ELR (cell line): ENCODE measurements around the gene NAA16.
A peak's percentile ranks its signal among the peaks of the same experiment; 100 is the strongest.

ENCODE experiments used
- DNase-seq: peaks from one replicate; pipeline ENCODE4 v3.0.0-alpha.2; 2015; ENCODE audit warnings: low read depth

The NAA16 gene

DNA sequence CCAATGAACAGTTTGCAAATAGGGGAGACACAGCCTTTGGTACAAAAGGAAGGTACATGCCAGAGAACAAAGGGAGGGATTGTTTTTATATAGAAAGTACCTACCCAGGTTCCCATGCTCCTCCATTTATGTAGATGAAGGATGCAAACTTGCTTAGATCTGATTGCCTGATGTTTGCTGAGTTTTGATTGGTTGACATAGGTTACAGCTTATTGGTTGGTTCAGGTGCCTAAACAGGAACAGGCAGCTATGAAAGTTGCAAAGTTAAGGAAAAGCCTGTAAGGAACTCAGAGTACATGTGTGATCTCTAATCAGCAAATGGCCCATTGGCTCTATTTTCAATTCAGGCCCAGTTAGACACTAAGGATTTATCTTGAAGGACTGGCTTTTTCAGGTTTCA, 6.5 kb upstream of the NAA16 start:
- DNase-seq, result no peak

DNA sequence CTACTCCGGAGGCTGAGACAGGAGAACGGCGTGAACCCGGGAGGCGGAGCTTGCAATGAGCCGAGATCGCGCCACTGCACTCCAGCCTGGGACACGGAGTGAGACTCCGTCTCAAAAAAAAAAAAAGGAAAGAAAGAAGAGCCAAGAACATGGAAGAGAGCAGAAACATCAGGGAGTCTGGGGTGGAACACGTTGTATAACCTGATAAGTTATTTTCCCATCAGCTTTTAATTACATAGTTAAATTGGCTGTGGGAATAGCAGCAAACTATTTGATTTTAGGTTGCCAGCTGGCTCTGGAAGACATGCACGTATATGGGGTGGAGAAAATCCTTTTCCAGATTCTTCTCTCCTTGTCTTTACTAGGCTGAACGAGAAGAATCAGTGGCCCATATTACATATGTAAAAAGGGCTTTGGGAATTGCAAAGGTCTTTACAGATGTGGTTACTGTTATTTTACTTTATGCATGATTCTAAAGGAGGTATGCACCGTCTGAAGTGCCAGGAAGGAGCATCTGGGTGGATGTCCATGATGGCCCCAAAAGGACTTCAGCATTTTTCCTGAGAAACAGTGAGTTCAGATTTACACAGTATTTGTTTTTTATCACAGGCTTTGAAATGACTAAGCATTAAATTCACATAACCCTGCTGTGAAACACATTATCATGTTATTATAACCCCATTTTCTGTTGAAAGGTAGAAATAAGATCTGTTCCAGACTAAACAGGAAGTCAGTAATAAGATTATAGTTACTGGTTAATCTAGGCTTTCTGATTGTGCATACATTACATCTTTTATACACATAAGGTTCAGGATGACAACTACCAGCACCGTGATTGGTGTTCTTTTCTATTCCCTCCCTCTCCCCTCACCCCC, 4.6 kb upstream of the NAA16 start:
- DNase-seq, result no peak

DNA sequence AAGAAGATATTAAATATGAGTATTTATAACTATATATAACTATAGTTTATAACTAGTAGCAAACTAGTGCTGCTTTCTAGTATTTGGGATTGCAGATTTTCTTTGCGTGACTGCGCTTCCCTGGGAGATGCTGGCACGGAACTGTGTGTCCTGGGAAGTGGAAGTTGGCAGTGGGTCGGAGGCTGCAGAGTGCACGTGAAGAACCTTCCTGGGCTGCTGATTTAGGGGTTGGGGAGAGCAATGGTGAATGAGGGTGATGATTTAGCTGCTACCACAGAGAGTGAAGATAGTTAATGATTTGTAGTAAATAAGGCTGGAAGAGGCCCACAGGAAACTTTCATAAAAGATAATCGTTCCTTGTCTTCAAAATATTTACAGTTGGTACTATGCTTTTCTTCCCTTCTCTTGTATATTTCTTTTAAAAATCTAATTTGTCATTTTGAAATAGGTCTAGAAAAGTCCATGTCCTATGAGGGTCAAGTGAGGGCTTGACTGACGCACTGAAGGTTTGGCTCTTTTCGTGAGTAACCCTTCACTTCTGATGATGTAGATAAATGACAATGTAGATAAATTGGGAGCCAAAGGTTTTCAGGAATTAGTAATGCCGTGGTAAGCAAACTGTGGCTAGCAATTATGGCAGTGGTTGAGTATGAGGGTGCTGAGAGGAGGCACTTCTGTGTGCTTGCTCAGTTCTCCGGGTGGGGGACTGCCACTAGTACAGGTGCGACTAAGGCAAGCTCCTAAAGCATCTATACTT, 3.0 kb upstream of the NAA16 start:
- no peak for DNase-seq

DNA sequence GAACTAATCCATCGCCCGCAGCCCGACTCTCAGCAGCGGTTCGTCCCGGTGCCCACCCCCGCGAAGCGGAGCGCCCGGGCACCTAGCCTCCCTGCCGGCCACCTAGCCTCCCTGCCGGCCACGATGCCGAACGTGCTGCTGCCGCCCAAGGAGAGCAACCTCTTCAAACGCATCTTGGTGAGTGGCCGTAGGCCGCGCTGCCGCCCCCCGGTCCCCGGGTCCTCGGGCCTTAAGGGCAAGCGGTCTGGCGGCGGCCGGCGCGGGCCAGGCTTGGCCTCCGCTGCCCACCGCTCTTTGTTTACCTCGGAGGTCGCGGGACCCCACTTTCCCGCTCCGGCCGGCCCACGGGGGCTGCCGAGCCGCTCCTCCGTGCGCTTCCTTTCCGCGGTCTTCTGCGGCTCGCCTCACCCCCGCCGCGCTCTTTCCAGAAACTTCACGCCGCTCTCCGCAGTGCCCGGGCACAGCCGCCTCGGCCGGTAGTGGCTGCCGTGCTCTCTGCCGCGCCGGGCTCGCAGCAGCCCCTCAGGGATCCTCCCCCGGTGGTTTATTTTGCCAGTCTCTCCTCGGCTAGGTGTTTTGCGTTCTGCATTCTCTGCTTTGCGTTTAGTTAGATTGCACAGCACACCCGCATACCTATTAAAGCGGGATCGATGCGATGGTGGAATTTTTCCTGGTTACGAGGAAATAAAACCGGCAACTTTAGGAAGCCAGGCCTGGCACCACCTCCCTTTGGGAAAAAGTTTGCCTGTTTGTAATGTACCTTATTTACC, 524 bp downstream of the NAA16 start:
- DNase-seq, result peak; percentile 56

DNA sequence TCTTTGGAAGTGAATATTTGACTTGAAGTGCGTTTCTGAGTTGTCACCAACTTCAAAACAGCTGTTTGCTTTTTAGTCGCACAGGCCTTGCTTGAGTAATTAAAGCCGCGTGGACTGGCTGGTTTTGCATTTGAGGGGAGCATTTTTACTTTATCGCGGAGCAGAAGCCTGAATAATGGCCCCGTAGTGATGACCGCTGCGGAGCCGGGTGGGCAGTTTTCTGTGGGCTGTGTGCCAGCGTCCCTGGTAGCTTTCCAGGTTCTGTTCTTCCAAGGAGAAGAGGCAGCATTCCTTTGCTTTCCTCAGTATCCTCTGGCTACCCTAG, 1.1 kb downstream of the NAA16 start:
- peak; percentile 78 for DNase-seq

DNA sequence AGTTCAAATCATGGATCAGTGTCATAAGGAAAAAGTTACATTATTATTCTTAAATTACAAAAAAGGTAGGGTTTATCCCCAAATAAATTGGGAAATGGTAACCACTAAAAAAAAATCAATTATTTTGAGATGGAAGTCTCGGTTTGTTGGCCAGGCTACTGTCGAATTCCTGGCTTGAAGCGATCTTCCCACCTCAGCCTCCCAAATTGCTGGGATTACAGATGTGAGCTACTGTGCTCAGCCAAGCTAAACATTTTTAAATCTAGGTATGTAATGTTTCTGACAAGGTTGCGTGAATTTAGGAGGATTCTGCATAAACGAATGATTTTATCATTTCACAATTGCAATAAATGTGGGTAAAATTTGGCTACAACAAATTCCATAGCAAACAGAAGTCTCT, 2.0 kb downstream of the NAA16 start:
- no peak for DNase-seq

DNA sequence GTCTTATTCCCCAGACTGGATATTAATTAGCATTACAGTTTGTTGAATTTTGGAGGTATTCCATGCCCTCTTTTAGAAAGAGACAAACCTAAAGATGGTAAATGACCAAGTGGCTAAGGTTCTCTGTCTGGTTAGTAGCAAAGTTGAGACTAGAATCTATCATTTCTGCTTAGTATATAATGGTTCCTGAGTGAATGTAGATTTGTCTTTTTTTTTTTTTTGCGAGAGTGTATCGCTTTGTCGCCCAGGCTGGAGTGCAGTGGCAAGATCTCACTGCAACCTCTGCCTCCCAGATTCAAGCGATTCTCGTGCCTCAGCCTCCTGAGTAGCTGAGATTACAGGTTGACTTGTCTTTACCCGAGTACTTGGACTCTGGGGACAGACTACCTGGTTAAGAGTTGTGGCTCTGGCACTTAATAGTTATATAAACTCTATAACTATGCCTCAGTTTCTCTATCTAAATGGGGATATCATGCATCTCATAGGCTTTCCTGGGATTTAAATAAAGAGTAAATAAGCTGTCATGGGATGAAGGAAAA, 2.7 kb downstream of the NAA16 start:
- DNase-seq, result no peak

DNA sequence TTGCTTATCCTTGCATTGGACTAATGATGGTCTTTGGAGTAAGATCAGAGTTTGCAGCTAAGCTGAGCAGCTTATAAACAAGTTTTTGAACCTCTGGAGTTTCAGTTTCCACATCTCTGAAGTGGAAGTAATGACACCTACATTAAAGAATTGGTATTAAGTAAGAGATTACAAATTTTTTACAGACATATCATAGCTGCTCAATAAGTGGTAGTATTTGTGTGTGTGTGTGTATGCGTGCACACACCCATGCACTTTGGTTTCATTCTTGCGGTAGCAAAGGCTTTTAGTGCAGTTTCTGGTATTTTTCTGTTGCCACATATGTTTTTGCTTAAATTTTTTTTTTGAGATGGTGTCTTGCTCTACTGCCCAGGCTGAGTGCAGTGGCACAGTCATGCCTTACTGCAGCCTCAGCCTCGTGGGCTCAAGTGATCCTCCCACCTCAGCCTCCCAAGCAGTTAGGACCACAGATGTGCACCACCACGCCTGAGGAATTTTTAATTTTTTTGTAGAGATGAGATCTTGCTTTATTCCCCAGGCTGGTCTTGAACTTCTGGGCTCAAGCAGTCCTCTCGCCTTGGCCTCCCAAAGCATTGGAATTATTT, 4.5 kb downstream of the NAA16 start:
- DNase-seq, result peak; percentile 27

DNA sequence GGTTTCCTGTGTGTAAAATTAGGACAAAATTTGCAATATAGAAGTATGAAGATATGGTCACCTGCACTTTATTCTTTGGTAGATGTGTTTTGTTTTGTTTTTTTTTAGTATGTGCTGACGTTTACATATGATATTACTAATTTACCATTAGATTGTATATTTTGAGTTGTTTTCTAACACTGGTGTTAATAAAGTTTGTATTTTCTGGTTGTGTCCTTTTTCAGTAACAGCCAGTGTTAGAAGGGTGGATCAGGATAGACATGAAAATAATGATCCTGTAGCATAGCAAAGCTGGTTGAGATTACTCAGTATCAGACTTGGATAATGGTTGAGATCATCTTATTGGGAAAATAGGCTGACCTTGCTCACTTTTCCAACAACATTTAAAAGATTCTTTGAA, 6.2 kb downstream of the NAA16 start:
- DNase-seq, result no peak

DNA sequence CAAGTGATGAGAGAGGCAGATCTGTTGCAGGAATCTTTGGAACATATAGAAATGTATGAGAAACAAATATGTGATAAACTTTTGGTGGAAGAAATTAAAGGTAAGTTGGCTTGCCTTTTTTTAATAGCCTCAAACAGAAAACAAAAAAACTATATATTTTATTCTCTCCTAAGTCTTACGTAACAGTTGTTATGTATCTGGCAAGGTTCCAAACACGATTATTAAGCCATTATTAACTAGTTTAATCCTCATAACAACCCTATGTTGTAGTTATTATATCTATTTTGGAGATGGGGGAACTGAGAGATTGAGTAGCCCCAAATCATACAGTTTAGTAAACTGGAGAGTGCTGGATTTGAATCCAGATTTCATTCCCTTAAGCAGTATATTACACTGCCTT, 14.7 kb downstream of the NAA16 start:
- no peak for DNase-seq

DNA sequence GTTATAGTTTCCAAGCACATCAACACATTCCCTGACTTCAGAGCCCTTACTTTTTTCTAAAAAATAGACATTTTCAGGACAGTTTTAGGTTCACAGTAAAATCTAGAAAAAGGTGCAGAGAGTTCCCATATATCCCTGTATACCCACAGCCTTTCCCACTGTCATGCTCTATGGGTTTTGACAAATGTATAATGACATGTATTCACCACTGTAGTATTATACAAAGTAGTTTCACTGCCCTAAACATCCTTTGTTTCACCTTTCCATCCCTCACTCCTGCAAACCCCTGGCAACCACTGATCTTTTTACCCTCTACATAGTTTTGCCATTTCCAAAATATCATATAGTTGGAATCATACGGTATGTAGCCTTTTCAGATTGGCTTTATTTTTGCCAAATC, 15.6 kb downstream of the NAA16 start:
- DNase-seq, result no peak

DNA sequence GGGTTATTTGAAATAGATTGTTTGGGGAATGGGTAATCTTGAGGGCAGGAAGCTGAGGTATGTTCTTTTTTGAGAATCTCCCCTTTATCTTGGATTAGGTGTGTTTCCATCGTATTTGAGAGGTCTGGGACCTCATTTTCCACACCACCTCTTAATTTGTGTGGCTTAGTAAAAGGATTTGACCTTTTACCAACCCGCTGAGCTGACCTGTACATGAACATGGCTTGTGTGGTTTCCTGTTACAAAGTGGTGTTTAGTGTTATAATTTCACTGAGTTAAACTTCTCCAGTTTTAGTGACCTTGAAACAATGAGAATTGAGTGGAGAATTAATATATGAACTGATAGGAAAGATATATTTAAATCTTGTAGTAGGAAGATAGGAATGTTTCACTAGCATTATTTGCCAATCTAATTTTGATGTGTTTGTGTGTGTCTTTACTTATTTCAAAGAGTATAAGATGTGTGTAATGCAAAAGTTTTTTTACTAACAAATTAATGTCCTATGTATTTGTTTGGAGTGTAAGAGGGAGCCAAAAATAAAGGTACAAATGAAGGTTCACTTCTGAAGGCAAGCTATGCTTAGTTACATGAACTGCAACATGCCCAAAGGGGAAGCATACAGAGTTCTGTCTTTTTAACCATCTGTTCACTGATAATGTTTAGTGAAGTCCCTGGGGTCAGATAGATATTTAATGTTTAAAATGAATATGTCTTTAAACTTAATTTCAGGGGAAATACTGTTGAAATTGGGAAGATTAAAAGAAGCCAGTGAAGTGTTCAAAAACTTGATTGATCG, 17.1 kb downstream of the NAA16 start:
- no peak for DNase-seq

DNA sequence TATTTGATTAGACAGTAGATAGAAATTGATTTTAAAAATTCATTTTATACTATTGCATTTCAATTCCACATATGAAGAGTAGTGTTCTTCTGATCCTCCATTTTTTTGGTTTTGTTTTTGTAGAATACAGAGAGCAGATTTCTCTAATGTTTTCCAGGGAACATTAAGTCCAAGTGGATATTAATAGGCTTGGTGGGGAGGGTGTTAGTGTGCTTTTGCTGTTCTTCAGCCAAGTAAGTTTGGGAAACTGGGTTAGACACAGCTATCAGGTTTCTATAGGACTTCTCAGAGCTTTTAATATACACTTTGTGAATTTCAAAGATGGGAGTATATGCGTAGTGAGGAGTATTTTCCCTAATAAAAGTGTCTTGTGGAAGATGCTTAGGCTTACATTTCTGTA, 21.8 kb downstream of the NAA16 start:
- no peak for DNase-seq

DNA sequence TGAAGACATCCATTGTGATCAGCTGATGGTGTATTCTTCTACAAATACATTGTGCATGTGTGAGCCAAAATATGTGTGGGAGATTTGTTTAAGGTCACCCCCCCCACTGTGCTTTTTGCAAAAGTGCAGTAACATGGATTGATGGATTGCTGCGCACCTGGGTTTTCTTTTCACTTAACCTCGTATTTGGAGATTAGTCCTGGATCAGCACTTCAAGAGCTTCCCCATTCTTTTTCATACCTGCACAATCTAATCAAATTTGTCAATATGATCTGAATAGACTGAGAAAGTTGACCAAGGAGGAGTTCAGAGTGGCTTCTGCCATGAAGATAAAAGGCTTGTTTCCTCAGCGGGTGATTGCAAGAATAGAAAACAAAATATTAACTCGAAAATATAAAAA, 23.7 kb downstream of the NAA16 start:
- no peak for DNase-seq

DNA sequence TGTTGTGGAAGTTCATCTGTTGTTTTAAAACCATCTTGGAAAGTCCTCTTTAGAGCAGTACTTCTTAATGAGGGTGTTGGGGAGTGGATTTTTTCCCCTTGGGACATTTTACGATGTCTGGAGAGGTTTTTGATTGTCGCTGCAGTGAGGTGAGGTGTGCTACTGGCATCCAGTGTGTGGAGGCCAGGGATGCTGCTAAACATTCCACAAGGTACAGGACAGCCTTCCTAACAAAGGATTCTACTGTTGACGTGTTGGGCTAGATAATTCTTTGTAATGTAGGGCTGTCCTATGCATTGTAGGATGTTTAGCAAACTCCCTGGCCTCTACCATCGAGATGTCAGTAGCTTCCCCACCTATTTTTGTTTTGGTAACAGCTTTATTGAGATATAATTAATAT, 33.3 kb downstream of the NAA16 start:
- DNase-seq, result no peak

DNA sequence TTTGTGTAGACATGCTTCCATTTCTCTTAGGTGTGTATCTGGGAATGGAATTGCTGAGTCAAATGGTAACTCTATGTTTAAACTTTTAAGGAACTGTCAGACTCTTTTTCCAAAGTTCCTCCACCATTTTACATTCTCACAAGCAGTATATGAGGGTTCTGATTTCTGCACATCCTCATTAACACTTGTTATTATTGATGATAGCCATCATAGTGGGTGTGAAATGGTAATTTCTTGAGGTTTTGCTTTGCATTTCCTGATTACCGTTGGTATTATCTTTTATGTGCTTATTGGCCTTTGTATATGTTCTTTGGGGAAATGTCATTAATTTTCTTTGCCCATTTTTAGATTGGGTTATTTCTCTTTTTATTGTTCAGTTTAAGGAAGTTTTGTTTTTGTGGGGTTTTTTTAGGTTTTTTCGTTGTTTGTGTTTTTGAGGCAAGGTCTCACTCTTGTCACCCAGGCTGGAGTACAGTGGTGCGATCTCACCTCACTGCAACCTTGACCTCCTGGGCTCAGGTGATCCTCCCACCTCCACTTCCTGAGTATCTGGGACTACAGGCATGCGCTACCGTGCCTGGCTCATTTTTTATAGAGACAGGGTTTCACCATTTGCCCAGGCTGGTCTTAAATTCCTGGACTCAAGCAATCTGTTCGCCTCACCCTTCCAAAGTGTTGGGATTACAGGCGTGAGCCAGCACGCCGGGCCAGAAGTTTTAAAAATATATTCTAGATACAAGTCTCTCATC, 34.3 kb downstream of the NAA16 start:
- DNase-seq, result no peak

DNA sequence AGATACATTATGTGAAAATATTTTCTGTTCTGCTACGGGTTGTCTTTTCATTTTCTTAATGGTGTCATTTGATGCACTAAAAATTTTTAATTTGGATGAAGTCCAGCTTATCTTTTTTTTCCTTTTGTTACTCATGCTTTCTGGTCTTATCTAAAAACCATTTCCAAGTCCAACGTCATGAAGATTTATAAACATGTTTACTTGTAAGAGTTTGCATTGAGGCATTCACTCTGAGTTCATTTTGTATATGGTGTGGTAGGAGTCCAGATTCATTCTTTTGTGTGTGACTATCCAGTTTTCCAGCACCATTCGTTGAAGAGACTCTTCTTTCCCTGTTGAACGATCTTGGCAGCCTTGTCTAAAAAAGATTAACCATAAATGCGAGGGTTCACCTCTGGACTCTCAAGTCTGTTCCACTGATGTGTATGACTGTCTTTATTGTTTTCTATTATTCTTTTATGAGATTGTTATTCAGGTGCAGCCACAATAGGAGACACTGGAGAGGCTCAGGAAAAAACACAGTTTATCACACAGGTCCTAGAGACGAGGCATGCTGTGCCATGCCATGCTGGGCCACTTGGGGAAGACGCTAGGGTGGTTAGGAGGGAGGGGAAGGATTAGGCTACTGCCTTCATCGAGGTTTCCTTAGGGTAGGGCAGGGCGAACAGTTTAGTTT, 35.0 kb downstream of the NAA16 start:
- no peak for DNase-seq

DNA sequence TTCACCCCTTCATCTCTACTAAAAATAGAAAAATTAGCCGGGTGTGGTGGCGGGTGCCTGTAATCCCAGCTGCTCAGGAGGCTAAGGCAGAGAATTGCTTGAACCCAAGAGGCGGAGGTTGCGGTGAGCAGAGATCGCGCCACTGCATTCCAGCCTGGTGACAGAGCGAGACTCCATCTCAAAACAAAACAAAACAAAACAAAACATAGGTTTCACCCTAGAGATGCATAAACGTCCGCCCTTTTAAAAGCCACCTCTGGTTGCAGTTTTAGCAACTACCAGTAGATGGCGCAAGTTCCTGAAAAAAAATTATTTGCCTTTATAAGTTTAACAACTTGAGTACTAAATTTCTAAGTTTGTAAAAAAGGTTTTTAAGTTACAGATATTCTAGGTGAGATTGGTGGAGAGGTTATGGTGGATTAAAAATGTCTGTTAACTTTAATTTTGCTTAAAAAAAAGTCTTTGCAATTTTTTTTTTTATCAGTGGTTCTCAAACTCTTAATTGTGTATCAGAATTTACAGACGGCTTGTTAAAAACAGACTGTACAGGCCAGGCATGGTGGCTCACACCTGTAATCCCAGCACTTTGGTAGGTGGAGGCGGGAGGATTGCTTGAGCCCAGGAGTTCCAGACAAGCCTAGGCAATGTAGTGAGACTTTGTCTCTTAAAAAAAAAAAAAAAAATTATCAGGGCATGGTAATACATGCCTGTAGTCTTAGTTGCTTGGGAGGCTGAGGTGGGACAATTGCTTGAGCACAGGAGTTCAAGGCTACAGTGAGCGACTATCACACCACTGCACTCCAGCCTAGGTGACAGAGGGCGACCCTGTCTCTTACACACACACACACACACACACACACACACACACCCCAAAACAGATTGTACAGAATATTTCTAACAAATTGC, 42.1 kb downstream of the NAA16 start:
- DNase-seq, result peak; percentile 65

DNA sequence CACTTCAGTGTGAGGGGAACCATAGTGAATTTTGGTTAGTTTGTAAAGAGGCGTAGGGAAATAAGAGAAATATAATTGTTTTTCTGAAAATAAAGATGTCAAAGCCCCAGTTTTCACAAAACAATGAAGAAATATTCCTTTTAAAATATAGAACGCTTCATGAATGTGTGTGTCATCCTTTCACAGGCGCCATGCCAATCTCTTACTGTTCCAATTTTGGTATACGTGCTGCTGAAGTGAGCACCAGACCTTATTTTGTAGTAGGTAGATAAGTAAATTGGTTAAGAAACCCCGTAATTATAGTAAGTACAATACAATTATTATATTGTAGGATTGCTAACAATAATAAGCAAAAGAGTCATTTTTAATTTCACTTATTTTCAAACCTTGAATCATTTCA, 43.3 kb downstream of the NAA16 start:
- DNase-seq, result no peak
